WTC11 (cell line): ENCODE data around the gene CENPM.

Experiments used
- ATF1 ChIP-seq: sonication (generic); formaldehyde crosslinking; IDR thresholded peaks from 2 replicates; pipeline ENCODE4 v1.8.1; 2023; ENCODE audit warnings: mild to moderate bottlenecking, moderate library complexity, missing genetic modification reagents
- CREM ChIP-seq: sonication (generic); formaldehyde crosslinking; IDR thresholded peaks from 2 replicates; pipeline ENCODE4 v1.8.1; 2022; ENCODE audit warnings: mild to moderate bottlenecking, missing genetic modification reagents, moderate library complexity
- CTCF ChIP-seq: fragments of 200-600 bp; IDR thresholded peaks from 2 replicates; pipeline ENCODE4 v1.8.0; 2022; ENCODE audit warnings: antibody characterized with exemption
- FOXJ3 ChIP-seq: sonication (generic); formaldehyde crosslinking; IDR thresholded peaks from 2 replicates; pipeline ENCODE4 v1.9.0; 2021; ENCODE audit warnings: missing genetic modification reagents, mild to moderate bottlenecking, borderline replicate concordance
- MAX ChIP-seq: sonication (generic); formaldehyde crosslinking; IDR thresholded peaks from 2 replicates; pipeline ENCODE4 v1.8.0; 2022; ENCODE audit warnings: mild to moderate bottlenecking, missing genetic modification reagents
- NR1H2 ChIP-seq: sonication (generic); formaldehyde crosslinking; IDR thresholded peaks from 2 replicates; pipeline ENCODE4 v1.9.0; 2021; ENCODE audit warnings: mild to moderate bottlenecking, moderate library complexity, missing genetic modification reagents
- STAT6 ChIP-seq: sonication (generic); formaldehyde crosslinking; conservative IDR thresholded peaks from 2 replicates; pipeline ENCODE4 v1.8.1; 2023; ENCODE audit warnings: mild to moderate bottlenecking, low read depth, missing genetic modification reagents, moderate library complexity
- TCF7 ChIP-seq: sonication (generic); formaldehyde crosslinking; IDR thresholded peaks from 2 replicates; pipeline ENCODE4 v1.8.0; 2022; ENCODE audit warnings: mild to moderate bottlenecking, low read depth, missing genetic modification reagents, moderate library complexity
- ZBTB43 ChIP-seq: sonication (generic); formaldehyde crosslinking; IDR thresholded peaks from 2 replicates; pipeline ENCODE4 v1.8.1; 2023; ENCODE audit warnings: mild to moderate bottlenecking, missing genetic modification reagents
- ZNF121 ChIP-seq: sonication (generic); formaldehyde crosslinking; IDR thresholded peaks from 2 replicates; pipeline ENCODE4 v1.8.0; 2023; ENCODE audit warnings: missing genetic modification reagents
- ZNF232 ChIP-seq: sonication (generic); formaldehyde crosslinking; IDR thresholded peaks from 2 replicates; pipeline ENCODE4 v1.8.0; 2022; ENCODE audit warnings: mild to moderate bottlenecking, missing genetic modification reagents
- ZNF317 ChIP-seq: sonication (generic); formaldehyde crosslinking; IDR thresholded peaks from 2 replicates; pipeline ENCODE4 v1.8.1; 2023; ENCODE audit warnings: low read depth, mild to moderate bottlenecking, moderate library complexity, missing genetic modification reagents, borderline replicate concordance
- TF ChIP-seq, protein P1 (sequence below): sonication (generic); formaldehyde crosslinking; IDR thresholded peaks from 2 replicates; pipeline ENCODE4 v1.8.1; 2022; ENCODE audit warnings: low read depth, mild to moderate bottlenecking, moderate library complexity, missing genetic modification reagents, borderline replicate concordance
- TF ChIP-seq, protein P2 (sequence below): sonication (generic); formaldehyde crosslinking; conservative IDR thresholded peaks from 2 replicates; pipeline ENCODE4 v1.8.1; 2022; ENCODE audit warnings: mild to moderate bottlenecking, missing genetic modification reagents

GRCh38 chr22:41916745-41917358 is 30.1 kb downstream of the CENPM start:
- TF ChIP-seq CTCF (no peak), FOXJ3 (CRISPR knock-in tag) (no peak), ZNF317 (no peak), CREM (no peak), STAT6 (CRISPR knock-in tag) (no peak), ZBTB43 (CRISPR knock-in tag) (no peak), ATF1 (no peak), ZNF121 (CRISPR knock-in tag) (no peak), NR1H2 (CRISPR knock-in tag) (no peak), TCF7 (no peak), MAX (no peak), ZNF232 (CRISPR knock-in tag) (no peak)
- TF ChIP-seq, protein P1, sequence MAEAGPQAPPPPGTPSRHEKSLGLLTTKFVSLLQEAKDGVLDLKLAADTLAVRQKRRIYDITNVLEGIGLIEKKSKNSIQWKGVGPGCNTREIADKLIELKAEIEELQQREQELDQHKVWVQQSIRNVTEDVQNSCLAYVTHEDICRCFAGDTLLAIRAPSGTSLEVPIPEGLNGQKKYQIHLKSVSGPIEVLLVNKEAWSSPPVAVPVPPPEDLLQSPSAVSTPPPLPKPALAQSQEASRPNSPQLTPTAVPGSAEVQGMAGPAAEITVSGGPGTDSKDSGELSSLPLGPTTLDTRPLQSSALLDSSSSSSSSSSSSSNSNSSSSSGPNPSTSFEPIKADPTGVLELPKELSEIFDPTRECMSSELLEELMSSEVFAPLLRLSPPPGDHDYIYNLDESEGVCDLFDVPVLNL = no peak
- TF ChIP-seq, protein P2, sequence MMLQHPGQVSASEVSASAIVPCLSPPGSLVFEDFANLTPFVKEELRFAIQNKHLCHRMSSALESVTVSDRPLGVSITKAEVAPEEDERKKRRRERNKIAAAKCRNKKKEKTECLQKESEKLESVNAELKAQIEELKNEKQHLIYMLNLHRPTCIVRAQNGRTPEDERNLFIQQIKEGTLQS = no peak
